NCI-H1436 treated with DMSO at 0.1 percent for 48 hours (cell line): ENCODE results near the gene NFE2.

Experiments used
- DNase-seq: peaks from one replicate; lab custom pipeline; 2025; lab: John Stamatoyannopoulos, UW

NFE2 gene

GRCh38 chr12:54249489-54249888, 51.3 kb downstream of the NFE2 start:
- no peak for DNase-seq

GRCh38 chr12:54246011-54246641, 54.7 kb downstream of the NFE2 start:
- no peak for DNase-seq
